Measurements from ENCODE around the gene CFAP300.

Gene CFAP300

GRCh38 chr11:102010776-102011494, 36.3 kb upstream of the CFAP300 start:
- H3K9ac ChIP-seq (ENCODE audit: low read length): no peak overlapping the region
- H3K4me1 ChIP-seq (ENCODE audit: insufficient read depth, low read length, severe bottlenecking): no peaks in the 10 kb centered on the region
- no peak overlapping the region for H2AFZ ChIP-seq (ENCODE audit: low read length)
- no peak overlapping the region for H3K4me2 ChIP-seq (ENCODE audit: low read length)
- H4K20me1 ChIP-seq (ENCODE audit: insufficient read depth, low read length): no peaks in the 10 kb centered on the region
- TF ChIP-seq CTCF (IDR thresholded peaks at IDR 0.05; ENCODE audit: low read length) (no peak), EZH2 (IDR thresholded peaks at IDR 0.05; ENCODE audit: borderline replicate concordance, low read length) (no peak)
- H3K4me3 ChIP-seq (ENCODE audit: low read depth, low read length, poor library complexity, severe bottlenecking): no peak overlapping the region
- H3K79me2 ChIP-seq (ENCODE audit: insufficient read depth, low read length): no peaks in the 10 kb centered on the region
- no peaks in the 10 kb centered on the region for H3K9me2 ChIP-seq (ENCODE audit: low read depth, low read length)
- no peaks in the 10 kb centered on the region for H3K36me3 ChIP-seq (ENCODE audit: insufficient read depth, low read length)
- no peaks in the 10 kb centered on the region for H3K9me3 ChIP-seq (ENCODE audit: low read length)
- H3K27me3 ChIP-seq (ENCODE audit: insufficient read depth, low read length): 0 out of 2 replicates have a peak, but pooled peaks cover 3% of the 10 kb centered on the region
- no peak overlapping the region for H3K27ac ChIP-seq (ENCODE audit: low read depth, low read length, poor library complexity, severe bottlenecking)
- H3F3A ChIP-seq (ENCODE audit: insufficient read depth, low read length): no peaks in the 10 kb centered on the region

- Histone ChIP-seq H3F3A (ENCODE audit: insufficient read depth, low read length) (no peaks in the 10 kb centered on the region), H3K79me2 (ENCODE audit: insufficient read depth, low read length) (no peaks in the 10 kb centered on the region), H3K36me3 (ENCODE audit: insufficient read depth, low read length) (no peaks in the 10 kb centered on the region), H3K27me3 (ENCODE audit: insufficient read depth, low read length) (0 out of 2 replicates have a peak, but pooled peaks cover 3% of the 10 kb centered on the region), H3K9me2 (ENCODE audit: low read depth, low read length) (no peaks in the 10 kb centered on the region), H2AFZ (ENCODE audit: low read length) (no peak overlapping the region), H3K9ac (ENCODE audit: low read length) (no peak overlapping the region), H3K4me1 (ENCODE audit: insufficient read depth, low read length, severe bottlenecking) (no peaks in the 10 kb centered on the region), H3K27ac (ENCODE audit: low read depth, low read length, poor library complexity, severe bottlenecking) (no peak overlapping the region), H3K4me3 (ENCODE audit: low read depth, low read length, poor library complexity, severe bottlenecking) (no peak overlapping the region), H3K4me2 (ENCODE audit: low read length) (no peak overlapping the region), H4K20me1 (ENCODE audit: insufficient read depth, low read length) (no peaks in the 10 kb centered on the region), H3K9me3 (ENCODE audit: low read length) (no peaks in the 10 kb centered on the region)
- TF ChIP-seq CTCF (IDR thresholded peaks at IDR 0.05; ENCODE audit: low read length): no peak
- no peak for TF ChIP-seq EZH2 (IDR thresholded peaks at IDR 0.05; ENCODE audit: borderline replicate concordance, low read length)
Observed at GRCh38 chr11:102012946-102013345, 34.3 kb upstream of the CFAP300 start.

- TF ChIP-seq EZH2 (IDR thresholded peaks at IDR 0.05; ENCODE audit: borderline replicate concordance, low read length) (no peak), CTCF (IDR thresholded peaks at IDR 0.05; ENCODE audit: low read length) (no peak)
- Histone ChIP-seq H3K9me3 (ENCODE audit: low read length) (no peaks in the 10 kb centered on the region), H3K4me3 (ENCODE audit: low read depth, low read length, poor library complexity, severe bottlenecking) (no peak overlapping the region), H3K27ac (ENCODE audit: low read depth, low read length, poor library complexity, severe bottlenecking) (no peak overlapping the region), H3K4me2 (ENCODE audit: low read length) (no peak overlapping the region), H3K9me2 (ENCODE audit: low read depth, low read length) (no peaks in the 10 kb centered on the region), H3K36me3 (ENCODE audit: insufficient read depth, low read length) (no peaks in the 10 kb centered on the region), H3F3A (ENCODE audit: insufficient read depth, low read length) (no peaks in the 10 kb centered on the region), H4K20me1 (ENCODE audit: insufficient read depth, low read length) (no peaks in the 10 kb centered on the region), H3K79me2 (ENCODE audit: insufficient read depth, low read length) (no peaks in the 10 kb centered on the region), H2AFZ (ENCODE audit: low read length) (no peak overlapping the region), H3K27me3 (ENCODE audit: insufficient read depth, low read length) (0 out of 2 replicates have a peak, but pooled peaks cover 3% of the 10 kb centered on the region), H3K9ac (ENCODE audit: low read length) (no peak overlapping the region), H3K4me1 (ENCODE audit: insufficient read depth, low read length, severe bottlenecking) (no peaks in the 10 kb centered on the region)
Observed at GRCh38 chr11:102014756-102015155, 32.5 kb upstream of the CFAP300 start.
